Mucosa of rectum (tissue), 2 donors: ENCODE data around the gene STMND1.

Experiments used
- H3K27ac ChIP-seq, 2 donors: one replicate each; pipeline ENCODE4 v1.7.0; 2013; ENCODE audit warnings: inconsistent platforms in 2 of 2, low read depth in 2 of 2, low read length in 2 of 2
- H3K27me3 ChIP-seq, 2 donors: one replicate each; pipeline ENCODE4 v1.7.0; 2013; ENCODE audit warnings: low read length in 2 of 2; ENCODE audit not compliant: control insufficient read depth in 2 of 2, insufficient read depth in 2 of 2
- H3K36me3 ChIP-seq, 2 donors: one replicate each; pipeline ENCODE4 v1.7.0; 2013; ENCODE audit warnings: low read length in 2 of 2; ENCODE audit not compliant: control insufficient read depth in 2 of 2, insufficient read depth in 2 of 2
- H3K4me1 ChIP-seq, 2 donors: one replicate each; pipeline ENCODE4 v1.7.0; 2013; ENCODE audit warnings: low read length in 2 of 2, mild to moderate bottlenecking in 1 of 2; ENCODE audit not compliant: control insufficient read depth in 2 of 2, insufficient read depth in 2 of 2
- H3K4me3 ChIP-seq, 2 donors: one replicate each; pipeline ENCODE4 v1.7.0; 2013; ENCODE audit warnings: low read length in 2 of 2
- H3K9ac ChIP-seq, 2 donors: one replicate each; pipeline ENCODE4 v1.7.0; 2013; ENCODE audit warnings: low read length in 2 of 2, low read depth in 1 of 2, mild to moderate bottlenecking in 1 of 2
- H3K9me3 ChIP-seq, 2 donors: one replicate each; pipeline ENCODE4 v1.7.0; 2013; ENCODE audit warnings: low read length in 2 of 2; ENCODE audit not compliant: control insufficient read depth in 2 of 2
- donor health status: healthy.
- donor health status: Normal muscosa, but diverticular disease.

Gene STMND1

DNA sequence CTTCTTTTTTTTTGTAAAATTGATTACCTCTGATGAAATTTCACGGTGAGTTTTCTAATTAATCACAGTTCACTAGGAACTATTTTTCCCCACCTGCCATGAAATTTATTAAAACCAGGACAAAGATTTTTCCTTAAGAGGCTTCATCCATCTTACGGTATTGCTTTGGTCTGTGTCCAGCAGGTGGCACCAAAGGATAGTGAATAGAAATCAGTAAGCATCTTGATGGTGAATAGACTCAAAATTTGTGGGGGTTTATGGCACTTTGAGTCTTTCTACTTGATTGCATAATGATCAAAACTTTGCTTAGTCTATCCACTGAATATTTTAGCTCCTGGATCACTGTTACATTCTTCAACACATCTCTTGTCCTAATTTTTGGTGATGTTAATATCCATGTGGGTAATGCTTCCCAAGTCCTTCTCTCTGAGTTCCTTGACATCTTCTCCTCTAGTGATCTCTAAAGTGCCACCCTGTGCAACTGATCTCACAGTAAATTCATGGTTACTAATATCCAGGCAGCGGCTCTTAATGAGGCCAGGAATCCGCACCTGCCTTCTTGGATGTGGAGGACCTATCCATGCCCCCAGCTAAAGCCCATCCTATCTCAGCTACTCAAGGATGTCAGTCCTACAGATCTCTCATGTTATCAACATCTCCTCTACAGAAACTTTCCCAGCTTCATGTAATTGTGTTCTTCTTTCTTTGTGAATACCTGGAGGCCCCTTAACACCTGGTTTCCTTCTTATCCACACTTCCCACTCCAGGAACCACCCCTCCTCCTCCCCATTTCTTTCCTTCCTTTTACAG lies 54.5 kb downstream of the STMND1 start:
- Histone ChIP-seq H3K4me1 (peaks cover 3 to 7% of the 10 kb centered on the region in 2 donors), H3K9ac (no peak overlapping the region), H3K27me3 (no peaks in the 10 kb centered on the region), H3K36me3 (no peaks in the 10 kb centered on the region), H3K27ac (no peak overlapping the region), H3K9me3 (no peaks in the 10 kb centered on the region), H3K4me3 (no peak overlapping the region)

DNA sequence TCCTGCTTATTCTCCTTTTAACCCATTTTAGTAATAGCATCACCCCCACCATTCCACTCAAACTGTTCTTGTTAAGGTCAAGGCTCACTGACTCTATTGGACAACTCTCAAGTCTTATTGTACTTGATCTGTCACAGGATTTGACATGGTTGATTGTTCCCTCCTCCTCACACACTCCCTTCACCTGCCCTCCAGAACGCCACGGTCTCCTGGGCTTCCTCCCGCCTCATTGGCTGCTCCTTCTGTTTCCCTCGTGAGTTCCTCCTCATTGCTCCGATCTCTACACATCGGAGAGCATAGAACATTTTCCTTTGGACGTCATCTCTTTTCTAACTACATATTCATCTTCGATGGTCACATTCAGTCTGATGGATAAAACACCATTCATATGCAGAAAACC lies 55.1 kb downstream of the STMND1 start:
- no peak overlapping the region for H3K27ac ChIP-seq
- H3K9me3 ChIP-seq, result no peaks in the 10 kb centered on the region
- H3K27me3 ChIP-seq, result no peaks in the 10 kb centered on the region
- H3K4me1 ChIP-seq, result peaks cover 3 to 7% of the 10 kb centered on the region in 2 donors
- no peak overlapping the region for H3K9ac ChIP-seq
- H3K4me3 ChIP-seq, result no peak overlapping the region
- H3K36me3 ChIP-seq, result no peaks in the 10 kb centered on the region

DNA sequence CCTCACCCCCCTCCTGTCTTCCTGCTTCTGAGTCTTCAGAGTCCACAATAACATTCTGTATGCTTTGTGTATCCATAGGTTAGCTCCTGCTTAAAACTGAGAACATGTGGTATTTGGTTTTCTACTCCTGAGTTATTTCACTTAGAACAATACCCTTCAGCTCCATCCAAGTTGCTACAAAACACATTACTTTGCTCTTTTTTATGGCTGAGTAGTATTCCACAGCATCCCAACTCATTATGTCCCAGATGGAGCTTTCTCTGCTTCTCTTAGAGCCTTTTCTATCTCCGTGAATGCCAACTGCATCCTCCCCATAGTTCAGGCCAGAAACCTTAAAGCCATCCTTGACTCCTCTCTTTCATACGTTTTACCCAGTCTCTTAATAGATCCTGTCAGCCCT lies 55.8 kb downstream of the STMND1 start:
- no peaks in the 10 kb centered on the region for H3K9me3 ChIP-seq
- peaks cover 3 to 7% of the 10 kb centered on the region in 2 donors for H3K4me1 ChIP-seq
- H3K4me3 ChIP-seq, result no peak overlapping the region
- H3K9ac ChIP-seq, result no peak overlapping the region
- H3K27ac ChIP-seq, result no peak overlapping the region
- H3K36me3 ChIP-seq, result no peaks in the 10 kb centered on the region
- H3K27me3 ChIP-seq, result no peaks in the 10 kb centered on the region

DNA sequence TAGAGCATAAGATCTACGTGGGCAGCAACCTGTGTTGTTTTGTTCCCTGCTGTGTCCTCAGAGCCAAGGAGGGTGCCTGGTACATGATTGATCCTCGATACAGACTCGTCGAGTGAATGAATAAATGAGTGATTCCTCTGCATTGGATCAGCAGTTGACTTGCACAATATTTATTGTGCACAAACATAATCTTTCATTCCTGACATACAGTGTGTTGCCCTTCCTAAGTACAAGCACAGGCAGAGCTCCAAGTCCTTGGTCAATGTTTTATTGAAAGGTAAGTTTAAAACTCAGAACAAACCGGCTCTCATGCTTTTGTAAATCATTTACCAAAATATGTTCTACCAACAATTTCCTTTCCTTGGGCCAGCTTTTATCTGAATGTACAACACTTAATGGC lies 57.4 kb downstream of the STMND1 start:
- Histone ChIP-seq H3K9me3 (no peaks in the 10 kb centered on the region), H3K4me1 (peaks cover 3 to 7% of the 10 kb centered on the region in 2 donors), H3K27ac (peak overlapping the region; percentile 72 to 81), H3K9ac (no peak overlapping the region), H3K4me3 (peak overlapping the region in 1 of 2 donors; percentile 32), H3K27me3 (no peaks in the 10 kb centered on the region), H3K36me3 (no peaks in the 10 kb centered on the region)

DNA sequence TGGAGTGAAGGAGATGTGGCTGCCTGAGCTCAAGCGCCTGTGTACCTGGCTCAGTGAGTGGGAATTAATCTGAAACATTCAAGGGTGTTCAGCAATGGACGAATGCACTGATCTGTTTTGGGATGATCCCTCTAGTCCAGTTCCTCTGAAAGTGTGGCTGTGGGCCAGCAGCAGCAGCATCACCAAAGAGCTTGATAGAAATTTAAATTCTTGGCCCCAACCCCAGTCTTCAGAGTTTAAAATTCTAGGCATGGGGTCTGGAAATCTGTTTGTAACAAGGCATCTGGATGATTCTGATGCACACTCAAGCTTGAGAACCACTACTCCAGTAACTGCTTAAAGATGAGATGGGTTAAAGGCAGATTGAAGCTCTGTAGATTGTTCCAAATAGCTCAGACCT lies 59.2 kb downstream of the STMND1 start:
- Histone ChIP-seq H3K4me3 (no peak overlapping the region), H3K27me3 (no peaks in the 10 kb centered on the region), H3K9ac (no peak overlapping the region), H3K9me3 (no peaks in the 10 kb centered on the region), H3K36me3 (no peaks in the 10 kb centered on the region), H3K27ac (no peak overlapping the region), H3K4me1 (peaks cover 3 to 7% of the 10 kb centered on the region in 2 donors)

DNA sequence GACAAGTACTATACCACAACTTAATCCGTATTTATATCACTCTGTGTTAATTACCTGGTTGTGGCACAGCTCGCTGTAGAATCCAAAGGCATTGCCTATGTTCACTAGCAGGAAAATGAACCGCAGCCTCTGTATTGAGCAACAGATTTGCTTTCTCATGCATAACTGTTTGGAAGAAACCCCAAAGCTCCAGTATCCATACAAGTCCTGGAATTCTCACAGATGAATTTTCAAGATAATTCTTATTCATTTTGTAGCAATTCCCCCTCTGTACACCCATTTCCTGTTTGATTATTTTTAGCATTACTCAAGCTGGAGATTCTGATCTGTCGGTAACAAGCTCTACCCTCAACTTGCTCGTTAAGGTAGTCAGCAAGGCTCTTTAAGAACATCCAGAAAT lies 63.5 kb downstream of the STMND1 start:
- Histone ChIP-seq H3K4me1 (no peaks in the 10 kb centered on the region), H3K9me3 (no peaks in the 10 kb centered on the region), H3K36me3 (no peaks in the 10 kb centered on the region), H3K27ac (no peak overlapping the region), H3K27me3 (no peaks in the 10 kb centered on the region), H3K9ac (no peak overlapping the region), H3K4me3 (no peak overlapping the region)

DNA sequence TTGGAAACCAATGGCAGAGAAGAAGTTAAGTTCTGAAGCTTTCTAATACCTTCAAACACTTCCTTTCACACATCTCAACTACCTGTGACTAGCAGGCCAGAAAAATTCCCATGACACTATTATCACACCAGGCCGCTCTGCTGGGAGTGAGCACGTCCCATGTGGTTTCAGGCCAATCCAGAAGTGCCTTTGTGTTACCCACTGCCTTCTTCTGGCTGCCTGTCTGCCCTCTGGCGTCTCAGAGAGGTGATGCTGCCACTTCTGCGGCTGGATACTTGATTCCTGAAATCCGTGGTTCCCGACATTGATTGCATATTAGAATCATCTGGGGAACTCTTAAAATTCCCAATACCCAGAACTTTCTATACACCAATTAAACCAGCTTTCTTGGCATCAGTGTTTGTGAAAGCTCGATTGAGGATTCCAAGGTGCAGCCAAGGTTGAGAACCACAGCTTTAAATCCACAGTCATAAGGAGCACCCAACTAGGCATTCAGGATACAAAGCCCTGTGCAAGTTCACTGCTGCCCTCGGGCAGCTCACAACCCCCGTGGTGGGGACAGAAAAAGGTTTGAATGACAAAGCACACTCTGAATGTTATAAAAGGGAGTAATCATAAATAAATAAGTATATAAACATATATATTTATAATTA lies 65.6 kb downstream of the STMND1 start:
- no peaks in the 10 kb centered on the region for H3K27me3 ChIP-seq
- no peaks in the 10 kb centered on the region for H3K4me1 ChIP-seq
- no peak overlapping the region for H3K9ac ChIP-seq
- no peak overlapping the region for H3K4me3 ChIP-seq
- no peaks in the 10 kb centered on the region for H3K36me3 ChIP-seq
- no peak overlapping the region for H3K27ac ChIP-seq
- H3K9me3 ChIP-seq, result no peaks in the 10 kb centered on the region

DNA sequence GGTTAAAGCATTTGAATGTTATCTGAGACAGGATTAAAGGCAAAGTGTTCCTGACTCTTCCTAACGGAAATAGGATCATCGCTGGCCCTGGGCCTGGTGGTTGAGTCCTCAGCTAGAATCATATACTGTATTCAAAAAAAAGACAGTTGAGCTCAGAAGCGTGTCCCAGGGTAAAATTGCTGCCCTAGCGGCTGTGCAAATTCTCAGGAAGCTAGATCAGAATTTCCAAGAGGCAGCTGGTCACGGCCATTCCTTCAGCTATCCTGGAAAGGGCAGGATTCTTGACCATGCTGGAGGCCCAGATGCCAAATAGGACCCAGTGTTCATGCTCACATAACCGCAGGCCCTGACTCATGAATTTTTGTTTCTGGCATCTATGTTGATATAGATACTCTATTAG lies 67.4 kb downstream of the STMND1 start:
- no peak overlapping the region for H3K27ac ChIP-seq
- no peak overlapping the region for H3K9ac ChIP-seq
- no peak overlapping the region for H3K4me3 ChIP-seq
- H3K9me3 ChIP-seq, result no peaks in the 10 kb centered on the region
- no peaks in the 10 kb centered on the region for H3K4me1 ChIP-seq
- H3K27me3 ChIP-seq, result no peaks in the 10 kb centered on the region
- no peaks in the 10 kb centered on the region for H3K36me3 ChIP-seq

DNA sequence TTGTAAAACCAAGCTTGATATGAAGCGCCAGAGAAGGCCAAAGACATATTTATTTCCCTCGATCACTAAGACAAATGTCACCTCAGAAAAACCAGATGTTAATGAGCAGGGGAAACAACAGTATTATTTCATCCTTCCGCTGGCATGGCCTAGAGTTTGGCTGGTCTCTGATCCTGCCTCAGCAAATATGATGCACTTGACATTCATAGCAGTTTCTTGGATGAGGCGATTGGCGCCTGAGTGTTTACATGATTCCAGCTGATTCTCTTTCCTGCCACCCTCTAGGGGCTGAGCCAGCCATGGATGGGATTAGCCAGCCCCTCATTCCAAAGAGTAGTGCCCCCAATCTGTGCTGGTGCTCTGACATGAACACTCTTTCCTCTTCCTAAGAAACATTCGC lies 67.9 kb downstream of the STMND1 start:
- H3K9me3 ChIP-seq, result no peaks in the 10 kb centered on the region
- no peaks in the 10 kb centered on the region for H3K27me3 ChIP-seq
- no peak overlapping the region for H3K4me3 ChIP-seq
- no peak overlapping the region for H3K27ac ChIP-seq
- H3K36me3 ChIP-seq, result no peaks in the 10 kb centered on the region
- no peaks in the 10 kb centered on the region for H3K4me1 ChIP-seq
- H3K9ac ChIP-seq, result no peak overlapping the region

DNA sequence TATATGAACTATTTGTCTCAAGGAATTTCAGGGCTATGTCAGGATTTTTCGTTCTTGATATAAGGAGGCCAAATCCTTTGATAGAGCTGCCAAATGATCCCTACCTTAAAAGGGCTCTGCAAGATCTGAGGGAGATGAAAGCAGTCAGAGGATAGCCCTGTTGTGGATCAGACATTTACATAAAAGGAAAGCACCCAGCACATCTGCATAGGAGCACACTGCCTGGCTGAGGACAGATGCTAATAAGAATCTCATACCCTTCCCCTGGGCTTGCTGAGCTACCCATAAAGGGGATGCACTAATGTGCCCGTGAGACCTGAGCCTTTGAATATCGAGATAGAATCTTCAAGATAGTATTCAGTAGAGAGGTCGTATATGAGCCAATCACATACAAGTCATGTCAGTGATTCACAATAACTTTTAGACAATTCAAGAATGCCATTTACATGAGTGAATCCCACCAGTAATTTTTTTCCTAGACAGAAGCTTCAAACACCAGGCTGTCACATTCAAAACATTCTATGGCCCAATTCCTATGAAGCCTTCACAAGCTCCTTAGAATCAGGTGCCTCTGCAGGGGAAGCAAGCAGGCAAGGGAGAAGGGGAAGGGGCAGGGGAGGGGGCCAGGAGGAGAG lies 71.1 kb downstream of the STMND1 start:
- Histone ChIP-seq H3K36me3 (no peaks in the 10 kb centered on the region), H3K4me3 (no peak overlapping the region), H3K9ac (no peak overlapping the region), H3K4me1 (no peaks in the 10 kb centered on the region), H3K9me3 (no peaks in the 10 kb centered on the region), H3K27me3 (no peaks in the 10 kb centered on the region), H3K27ac (no peak overlapping the region)
